Islet precursor cell (in vitro differentiated cells): ENCODE data around the gene CLTA.

ENCODE experiments used
- DNase-seq: peaks from one replicate; pipeline ENCODE4 v3.0.0-alpha.2; 2018

Gene CLTA

GRCh38 chr9:36249189-36249588 lies 58.5 kb downstream of the CLTA start:
- DNase-seq: no peak

- DNase-seq: no peak
Observed at GRCh38 chr9:36250079-36250478, 59.4 kb downstream of the CLTA start.

GRCh38 chr9:36251428-36251827 lies 60.7 kb downstream of the CLTA start:
- no peak for DNase-seq

GRCh38 chr9:36258208-36258995 lies 67.7 kb downstream of the CLTA start, which contains the start of gene GNE:
GNE (minus strand) TSS chr9:36258448; CDS start chr9:36249355, 9,093 bp downstream.
- peak; percentile 97 for DNase-seq

- no peak for DNase-seq
Observed at GRCh38 chr9:36258996-36259533, 68.3 kb downstream of the CLTA start.
